ENCODE data around the gene CNPY1.
"Not testable (repeated sequence)": the region's sequence is repeated elsewhere in the genome, so short reads cannot be mapped to it uniquely, and the experiment has no call there.

Gene CNPY1

DNA sequence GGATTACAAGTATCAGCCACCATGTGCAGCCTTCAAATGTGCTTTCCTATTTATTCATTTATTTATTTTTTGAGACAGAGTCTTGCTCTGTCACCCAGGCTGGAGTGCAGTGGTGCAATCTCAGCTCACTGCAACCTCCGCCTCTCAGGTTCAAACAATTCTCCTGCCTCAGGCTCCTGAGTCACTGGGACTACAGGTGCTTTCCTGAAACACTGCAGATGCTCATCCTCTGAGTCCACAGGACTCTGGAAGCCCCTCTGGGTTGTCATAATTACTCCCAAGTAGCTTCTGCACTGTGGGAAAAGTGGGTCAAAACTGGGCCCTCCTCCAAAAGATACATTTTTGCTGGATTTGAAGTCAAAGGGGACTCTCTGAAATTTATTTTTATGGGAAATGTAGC lies at the start of gene CNPY1:
Gene CNPY1, minus strand, starts transcription at position 111 of the 400 bp plus-strand sequence. CDS start 630 bp downstream, outside the sequence.
- DNase-seq: not testable (repeated sequence)

GRCh38 chr7:155594961-155595366 lies 48.6 kb upstream of the CNPY1 start:
- DNase-seq: peak; percentile 7

DNA sequence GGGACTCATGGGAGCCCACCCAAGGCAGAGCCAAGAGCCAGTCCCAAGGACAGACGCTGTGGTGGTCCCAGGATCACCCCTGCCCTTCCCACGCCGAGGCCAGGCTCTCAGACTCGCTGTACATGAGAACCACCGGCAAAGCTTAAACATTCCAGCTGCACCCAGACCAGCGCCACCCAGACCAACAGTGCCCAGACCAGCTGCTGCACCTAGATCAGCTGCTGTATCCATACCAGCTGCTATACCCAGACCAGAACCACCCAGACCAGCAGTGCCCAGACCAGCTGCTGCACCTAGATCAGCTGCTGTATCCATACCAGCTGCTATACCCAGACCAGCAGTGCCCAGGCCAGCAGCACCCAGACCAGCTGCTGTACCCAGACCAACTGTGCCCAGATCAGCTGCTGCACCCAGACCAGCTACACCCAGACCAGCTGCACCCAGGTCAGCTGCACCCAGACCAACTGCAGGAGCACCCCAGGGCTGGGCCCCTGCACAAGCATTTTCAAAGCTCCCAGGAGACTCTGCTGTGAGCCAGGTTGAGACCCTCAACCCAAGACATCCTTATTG lies 47.9 kb upstream of the CNPY1 start:
- no peak for DNase-seq

DNA sequence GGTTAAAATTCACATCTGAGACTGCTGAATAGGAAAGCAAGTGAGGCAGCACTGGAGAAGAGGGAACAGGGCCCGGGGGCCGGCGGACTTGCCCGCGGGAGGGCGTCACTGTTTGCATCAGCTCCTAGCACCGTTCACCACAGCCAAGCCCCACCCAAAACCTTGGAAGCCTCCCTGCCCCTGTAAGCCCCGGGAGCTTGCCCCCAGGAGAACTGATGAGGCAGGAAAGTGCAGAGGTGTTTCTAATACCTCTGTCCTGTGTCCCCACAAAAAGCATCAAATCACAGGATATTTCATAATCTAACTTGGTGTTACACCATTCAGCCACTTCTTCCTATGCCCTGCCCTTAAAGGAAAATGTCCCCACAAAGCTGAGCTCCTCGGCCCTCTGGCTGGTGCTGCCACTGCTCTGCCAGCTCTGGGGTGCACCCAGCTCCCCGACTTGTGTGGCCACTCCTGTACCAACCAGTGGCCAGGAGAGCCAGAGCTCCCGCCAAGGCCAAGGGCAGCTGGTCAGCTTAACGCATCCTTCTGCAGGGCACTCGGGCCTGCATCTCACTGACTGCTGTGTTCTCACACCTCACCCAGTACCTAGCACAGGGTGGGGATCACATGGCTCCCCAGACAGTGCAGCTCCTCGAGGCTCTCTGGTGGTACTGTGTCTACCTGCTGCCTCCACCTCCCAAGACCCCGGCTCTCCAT lies 47.3 kb upstream of the CNPY1 start:
- DNase-seq: no peak

DNA sequence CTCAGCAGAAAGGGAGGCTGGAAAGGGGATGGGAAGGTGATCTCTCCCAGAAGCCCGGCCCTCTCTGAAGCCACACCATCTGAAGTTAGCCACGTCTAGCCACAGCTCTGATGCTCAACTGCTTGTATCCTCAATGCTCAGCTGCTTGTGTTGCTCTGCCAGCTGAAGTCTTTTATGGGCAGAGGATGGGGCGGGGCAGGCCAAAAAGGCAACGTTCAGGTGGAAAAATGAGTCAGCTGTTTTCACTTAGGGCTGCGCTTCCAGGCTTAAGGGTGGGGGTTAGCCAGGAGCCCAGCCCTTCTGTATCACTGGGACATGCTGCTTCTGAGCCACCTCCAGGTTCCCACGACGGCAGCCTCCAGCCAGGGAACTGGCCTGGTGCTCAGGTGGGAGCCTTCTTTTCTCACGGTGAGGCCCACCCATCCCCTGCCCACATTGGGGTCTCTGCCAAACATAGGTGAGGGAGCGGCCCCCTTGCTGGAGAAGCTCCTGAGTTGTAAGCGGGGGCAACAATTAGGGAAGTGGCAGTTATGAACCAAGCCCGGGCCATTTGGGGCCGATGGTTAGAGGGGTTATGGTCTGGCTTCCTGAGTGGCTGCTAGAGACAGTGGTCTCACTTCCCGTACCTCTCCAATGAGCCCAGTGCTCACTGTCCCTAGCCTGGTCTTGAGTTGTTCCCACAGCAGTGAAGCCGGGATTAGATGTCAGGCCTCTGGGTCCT lies 44.9 kb upstream of the CNPY1 start:
- no peak for DNase-seq

DNA sequence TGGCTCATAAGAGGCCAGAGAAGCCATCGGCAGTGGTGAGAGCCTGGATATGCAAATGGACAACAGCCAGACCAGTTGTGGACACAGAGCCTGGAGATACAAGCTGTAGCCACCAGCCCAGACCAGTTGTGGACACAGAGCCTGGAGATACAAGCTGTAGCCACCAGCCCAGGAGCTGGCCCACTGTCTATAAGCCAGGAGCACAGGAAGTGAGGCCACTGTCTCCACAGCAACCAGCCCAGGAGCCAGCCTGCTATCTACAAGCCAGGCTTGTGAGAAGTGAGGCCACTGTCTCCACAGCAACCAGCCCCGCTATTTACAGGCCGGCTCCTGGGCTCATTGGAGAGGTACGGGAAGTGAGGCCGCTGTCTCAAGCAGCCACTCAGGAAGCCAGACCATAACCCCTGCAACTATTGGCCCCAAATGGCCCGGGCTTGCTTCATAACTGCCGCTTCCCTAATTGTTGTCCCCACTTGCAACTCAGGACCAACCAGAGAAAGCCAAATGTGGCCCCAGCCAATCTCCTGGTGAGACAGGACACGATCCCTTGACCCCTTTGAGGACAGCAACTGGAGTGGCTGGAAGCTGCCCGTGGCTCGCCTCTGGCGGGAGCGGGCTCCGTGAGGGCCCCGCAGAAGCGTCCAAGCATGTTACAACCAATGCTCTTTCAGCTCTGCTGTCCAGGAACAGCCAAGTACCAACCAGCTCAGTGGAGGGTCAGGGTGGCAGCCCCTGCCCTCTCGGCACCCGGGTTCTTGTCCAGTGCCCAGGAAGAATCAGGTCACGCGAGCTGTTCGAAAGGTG lies 44.1 kb upstream of the CNPY1 start:
- peak; percentile 43 for DNase-seq

DNA sequence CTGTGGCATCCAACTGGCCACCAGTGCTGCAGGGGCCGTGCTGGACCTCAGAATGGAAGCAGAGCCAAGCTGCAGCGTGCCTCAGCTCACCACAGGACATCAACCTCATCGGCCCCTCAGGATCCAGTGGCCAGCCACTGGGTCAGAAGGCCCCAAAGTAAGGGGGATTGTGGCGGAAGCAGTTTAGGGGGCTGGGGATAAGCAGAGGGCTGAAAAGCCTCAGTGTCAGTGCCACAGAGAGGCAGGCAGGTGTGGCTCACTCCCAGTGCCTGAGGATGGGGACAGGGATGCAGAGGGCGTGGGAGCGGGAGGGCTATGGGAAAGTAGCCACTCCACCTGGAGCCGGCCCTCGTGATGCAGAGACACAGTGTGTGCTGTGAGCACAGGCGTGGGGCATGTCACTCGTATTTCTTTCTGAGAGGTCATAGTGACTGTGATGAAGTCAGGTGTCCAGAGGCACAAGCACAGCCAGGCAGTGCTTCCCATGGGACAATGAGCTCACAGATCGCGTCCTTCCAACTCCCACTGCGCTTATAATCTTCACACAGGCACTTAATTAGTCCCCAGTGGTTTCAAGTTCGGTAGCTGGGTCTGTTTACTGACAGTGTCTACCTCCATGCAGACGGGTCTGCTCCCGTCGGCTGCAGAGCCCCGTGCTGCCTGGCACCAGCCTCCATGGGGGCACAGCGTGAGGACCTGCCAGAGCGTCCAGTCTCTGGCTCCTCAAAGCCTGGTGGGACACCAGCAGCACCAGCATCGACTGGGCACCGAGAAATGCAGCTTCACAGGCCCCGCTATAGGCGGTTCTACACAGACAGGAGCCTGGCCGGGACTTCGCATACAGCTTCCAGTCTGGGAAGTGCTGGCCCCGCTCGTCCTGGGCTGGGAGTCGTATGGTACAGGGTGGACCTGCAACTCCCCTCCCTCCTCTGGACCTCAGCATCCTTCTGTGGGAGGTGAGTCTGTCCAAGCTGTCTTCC lies 42.9 kb upstream of the CNPY1 start:
- no peak for DNase-seq

GRCh38 chr7:155588468-155588998 lies 42.2 kb upstream of the CNPY1 start:
- no peak for DNase-seq

- DNase-seq: no peak
Measured at GRCh38 chr7:155587486-155587885, 41.1 kb upstream of the CNPY1 start.

- DNase-seq: no peak
Measured at GRCh38 chr7:155586843-155587440, 40.6 kb upstream of the CNPY1 start.

GRCh38 chr7:155585951-155586350 lies 39.6 kb upstream of the CNPY1 start:
- no peak for DNase-seq

GRCh38 chr7:155585532-155585895 lies 39.2 kb upstream of the CNPY1 start:
- DNase-seq: no peak

DNA sequence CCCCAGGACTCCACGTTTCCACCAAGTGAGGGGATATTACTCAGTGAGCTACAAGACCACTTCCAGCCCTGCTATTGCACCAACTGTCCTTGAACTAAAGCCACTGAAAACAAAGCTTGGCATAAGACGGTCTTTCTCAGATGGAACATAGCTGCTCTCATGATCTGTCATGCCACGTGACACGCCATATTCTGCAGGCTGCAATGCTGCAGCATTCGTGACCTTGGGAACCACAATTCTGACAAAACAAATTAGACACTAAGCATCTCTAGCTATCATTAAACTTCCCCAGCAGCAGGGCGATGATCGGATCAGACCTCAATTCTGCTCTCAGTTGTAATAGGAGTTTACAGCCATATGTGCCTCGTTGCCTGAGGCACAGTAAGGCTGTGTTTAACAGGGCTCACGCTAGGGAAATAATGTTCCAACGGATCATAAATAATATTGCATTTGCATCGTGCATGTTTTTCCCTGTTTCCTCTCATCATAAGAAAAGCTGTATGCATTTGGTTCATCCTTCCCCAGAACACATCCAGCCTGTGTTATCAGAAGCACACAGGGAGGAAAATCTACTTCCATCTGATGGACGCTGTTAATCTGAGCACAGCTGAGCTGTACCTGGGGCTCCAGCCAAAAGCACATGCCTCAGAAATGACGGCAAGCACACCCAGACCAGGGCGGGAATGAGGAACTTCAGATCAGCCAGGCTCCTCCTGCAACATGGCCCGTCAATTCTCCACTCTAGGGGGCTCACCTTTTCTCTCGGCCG lies 38.6 kb upstream of the CNPY1 start:
- no peak for DNase-seq

- no peak for DNase-seq
Measured at GRCh38 chr7:155584261-155584660, 37.9 kb upstream of the CNPY1 start.

DNA sequence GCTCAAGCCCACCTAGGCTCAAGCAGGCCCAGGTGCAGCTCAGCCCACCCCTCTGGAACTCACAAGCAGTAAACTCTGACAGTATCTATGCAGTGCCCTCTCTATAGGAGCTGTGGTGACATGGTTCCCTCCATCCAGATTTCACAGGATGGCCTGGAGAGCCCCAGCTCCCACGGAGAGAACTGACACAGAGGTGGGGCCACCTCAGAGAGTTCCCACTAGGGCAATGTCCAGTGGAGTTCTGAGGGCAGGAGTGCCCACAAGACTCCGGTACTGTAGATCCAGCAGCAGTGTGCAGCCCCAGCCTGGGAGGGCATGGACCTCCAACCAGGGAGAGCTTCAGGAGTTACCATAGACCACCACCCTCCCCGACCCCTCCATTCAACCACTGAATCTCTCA lies 37.3 kb upstream of the CNPY1 start:
- no peak for DNase-seq

- DNase-seq: no peak
Measured at GRCh38 chr7:155581954-155582353, 35.6 kb upstream of the CNPY1 start.

GRCh38 chr7:155581107-155581830 lies 34.9 kb upstream of the CNPY1 start:
- no peak for DNase-seq

- no peak for DNase-seq
Measured at GRCh38 chr7:155580367-155580766, 34.0 kb upstream of the CNPY1 start.

DNA sequence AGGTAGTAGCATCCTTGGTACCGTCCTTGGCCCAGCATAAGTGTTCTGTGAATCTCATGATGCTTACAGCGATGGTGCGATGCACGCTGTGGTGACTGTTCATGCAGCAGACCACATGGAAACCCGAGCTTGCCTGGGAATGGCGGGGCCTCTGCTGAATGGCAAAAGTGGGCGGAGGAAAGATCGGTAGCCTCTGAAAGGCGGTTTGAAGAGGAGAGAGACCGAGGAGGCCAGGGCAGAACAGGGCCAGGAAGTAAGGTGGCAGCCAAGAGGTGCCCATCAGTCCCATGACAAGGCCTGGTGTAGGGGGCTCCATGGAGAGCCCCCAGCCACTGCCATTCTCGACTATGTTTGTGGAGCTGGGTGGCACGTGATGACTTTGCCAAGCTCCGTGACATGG lies 33.2 kb upstream of the CNPY1 start:
- no peak for DNase-seq

- DNase-seq: no peak
Measured at GRCh38 chr7:155578016-155578415, 31.7 kb upstream of the CNPY1 start.

All from CD4-positive, alpha-beta T cell treated with Interleukin-21 for 1 hour (primary cell).